ENCODE measurements around the gene ISY1.

The ISY1 gene

DNA sequence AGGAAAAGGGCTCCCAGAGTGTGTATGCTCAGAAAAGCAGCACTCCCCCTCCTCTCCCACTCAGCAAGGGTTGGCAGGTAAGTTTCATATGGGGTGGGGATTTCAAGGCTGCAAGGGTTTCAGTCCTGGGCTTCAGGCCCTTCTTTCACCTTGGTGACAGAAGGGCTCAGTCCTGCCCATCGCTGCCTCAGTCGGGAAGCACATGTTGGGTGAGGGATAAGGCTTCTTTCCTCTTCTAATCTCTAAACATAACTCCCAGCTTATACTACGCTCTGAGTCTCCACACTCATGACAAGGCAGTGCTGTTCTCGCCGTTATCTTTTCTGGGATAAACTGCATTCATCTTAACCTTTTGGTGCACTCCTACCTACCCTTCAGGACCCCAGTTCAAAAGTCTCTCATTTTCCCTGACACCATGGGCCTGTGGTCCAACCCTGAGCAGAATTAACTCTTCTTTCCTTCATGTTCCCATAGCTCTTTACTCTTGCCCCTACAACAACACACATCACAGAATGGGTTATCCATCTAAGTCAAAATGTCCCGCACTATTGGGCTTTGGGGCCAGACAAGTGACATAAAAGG lies 56.3 kb downstream of the ISY1 start:
- no peak overlapping the region for H3K27ac ChIP-seq (replicated peaks; ENCODE audit: low read length)

DNA sequence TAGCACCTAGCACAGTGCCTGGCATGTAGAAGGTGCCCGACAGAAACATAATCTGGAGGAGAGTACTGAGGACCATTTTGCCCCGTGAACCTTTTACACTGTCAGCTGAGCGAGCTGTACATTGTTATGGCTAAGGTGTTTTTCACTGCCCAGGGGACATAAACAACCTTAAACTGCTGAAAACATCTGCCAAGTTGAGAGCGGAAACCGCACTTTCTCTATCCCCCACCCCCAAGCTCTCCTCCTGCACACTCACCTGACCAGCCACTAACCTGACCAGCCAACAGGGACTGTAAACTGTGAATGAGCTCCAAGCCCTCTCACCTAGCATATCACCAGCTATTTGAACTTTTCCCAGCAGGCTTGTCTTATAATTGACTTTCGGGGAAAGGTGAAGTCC lies 56.8 kb downstream of the ISY1 start:
- H3K79me1 ChIP-seq (ENCODE audit: low read depth, low read length) = peaks cover 4% of the 10 kb centered on the region
- no peak overlapping the region for H2AFZ ChIP-seq (ENCODE audit: low read length)
- no peak for DNase-seq (ENCODE audit: low spot score)
- no peak overlapping the region for H3K23ac ChIP-seq (ENCODE audit: low read depth, low read length, poor library complexity)
- peaks cover 3 to 11% of the 10 kb centered on the region in 2 donors for H3K36me3 ChIP-seq (replicated peaks in 1 of 2; ENCODE audit: control insufficient read depth in 2 of 2, insufficient read depth in 2 of 2, low read length in 2 of 2)
- no peak overlapping the region for H2BK15ac ChIP-seq (ENCODE audit: low read length)
- no peak overlapping the region for H2AK5ac ChIP-seq (ENCODE audit: low read depth, low read length)
- H3K14ac ChIP-seq (ENCODE audit: low read length) = no peak overlapping the region
- H3K9me3 ChIP-seq (replicated peaks in 1 of 2; ENCODE audit: control insufficient read depth in 2 of 2, insufficient read depth in 1 of 2, low read depth in 1 of 2, low read length in 2 of 2) = peaks cover 0 to 2% of the 10 kb centered on the region in 2 donors
- H2BK120ac ChIP-seq (ENCODE audit: low read depth, low read length) = no peak overlapping the region
- no peak overlapping the region for H2BK12ac ChIP-seq (ENCODE audit: low read length)
- no peak overlapping the region for H4K91ac ChIP-seq (ENCODE audit: low read depth, low read length, poor library complexity)
- no peak overlapping the region for H3K9ac ChIP-seq (ENCODE audit: low read depth, low read length, poor library complexity)
- H3K27ac ChIP-seq (replicated peaks; ENCODE audit: low read length) = no peak overlapping the region
- WGBS, 2 donors (ENCODE audit: extremely low coverage in 2 of 2, insufficient read length in 2 of 2, insufficient replicate concordance in 1 of 2) = no CpG with 5 or more reads among the region's 6 CpGs
- H2BK5ac ChIP-seq (ENCODE audit: low read length) = no peak overlapping the region
- H3K4me2 ChIP-seq (ENCODE audit: insufficient read depth, low read length, poor library complexity, severe bottlenecking) = no peak overlapping the region
- no peak overlapping the region for H3K4me3 ChIP-seq (ENCODE audit: low read length in 2 of 2)
- no peak overlapping the region for H3K4ac ChIP-seq (ENCODE audit: low read length)
- no peaks in the 10 kb centered on the region for H3K27me3 ChIP-seq (ENCODE audit: control insufficient read depth in 3 of 3, insufficient read depth in 3 of 3, low read depth in 1 of 3, low read length in 3 of 3)
- no peak overlapping the region for H3K18ac ChIP-seq (ENCODE audit: low read length)
- peaks cover 0 to 4% of the 10 kb centered on the region in 2 donors for H3K4me1 ChIP-seq (ENCODE audit: control insufficient read depth in 2 of 2, insufficient read depth in 1 of 2, low read depth in 1 of 2, low read length in 2 of 2)
- no peak overlapping the region for H4K8ac ChIP-seq (ENCODE audit: low read depth, low read length)

More for the DNA sequence above, 56.3 kb downstream of the ISY1 start:
- Histone ChIP-seq H3K4me3 (ENCODE audit: low read length in 2 of 2) (no peak overlapping the region), H2BK12ac (ENCODE audit: low read length) (no peak overlapping the region), H3K14ac (ENCODE audit: low read length) (no peak overlapping the region), H3K79me1 (ENCODE audit: low read depth, low read length) (peaks cover 4% of the 10 kb centered on the region), H3K4me2 (ENCODE audit: insufficient read depth, low read length, poor library complexity, severe bottlenecking) (no peak overlapping the region), H3K9me3 (replicated peaks in 1 of 2; ENCODE audit: control insufficient read depth in 2 of 2, insufficient read depth in 1 of 2, low read depth in 1 of 2, low read length in 2 of 2) (peaks cover 0 to 2% of the 10 kb centered on the region in 2 donors), H2BK120ac (ENCODE audit: low read depth, low read length) (no peak overlapping the region), H3K27me3 (ENCODE audit: control insufficient read depth in 3 of 3, insufficient read depth in 3 of 3, low read depth in 1 of 3, low read length in 3 of 3) (no peaks in the 10 kb centered on the region), H4K8ac (ENCODE audit: low read depth, low read length) (no peak overlapping the region), H2AK5ac (ENCODE audit: low read depth, low read length) (no peak overlapping the region), H2AFZ (ENCODE audit: low read length) (no peak overlapping the region), H4K91ac (ENCODE audit: low read depth, low read length, poor library complexity) (no peak overlapping the region), H3K18ac (ENCODE audit: low read length) (no peak overlapping the region), H3K23ac (ENCODE audit: low read depth, low read length, poor library complexity) (no peak overlapping the region), H3K4ac (ENCODE audit: low read length) (no peak overlapping the region), H3K36me3 (replicated peaks in 1 of 2; ENCODE audit: control insufficient read depth in 2 of 2, insufficient read depth in 2 of 2, low read length in 2 of 2) (peaks cover 3 to 11% of the 10 kb centered on the region in 2 donors), H2BK5ac (ENCODE audit: low read length) (no peak overlapping the region), H2BK15ac (ENCODE audit: low read length) (no peak overlapping the region), H3K4me1 (ENCODE audit: control insufficient read depth in 2 of 2, insufficient read depth in 1 of 2, low read depth in 1 of 2, low read length in 2 of 2) (peaks cover 0 to 4% of the 10 kb centered on the region in 2 donors), H3K9ac (ENCODE audit: low read depth, low read length, poor library complexity) (no peak overlapping the region)
- DNase-seq (ENCODE audit: low spot score) = no peak
- WGBS, 2 donors (ENCODE audit: extremely low coverage in 2 of 2, insufficient read length in 2 of 2, insufficient replicate concordance in 1 of 2) = no CpG with 5 or more reads among the region's 6 CpGs

- H3K4me1 ChIP-seq (ENCODE audit: control insufficient read depth in 2 of 2, insufficient read depth in 1 of 2, low read depth in 1 of 2, low read length in 2 of 2) = peaks cover 0 to 4% of the 10 kb centered on the region in 2 donors
- no CpG with 5 or more reads among the region's 7 CpGs for WGBS, 2 donors (ENCODE audit: extremely low coverage in 2 of 2, insufficient read length in 2 of 2, insufficient replicate concordance in 1 of 2)
- H3K18ac ChIP-seq (ENCODE audit: low read length) = no peak overlapping the region
- no peak overlapping the region for H2BK120ac ChIP-seq (ENCODE audit: low read depth, low read length)
- H4K91ac ChIP-seq (ENCODE audit: low read depth, low read length, poor library complexity) = no peak overlapping the region
- no peak overlapping the region for H3K27ac ChIP-seq (replicated peaks; ENCODE audit: low read length)
- peaks cover 2 to 3% of the 10 kb centered on the region in 2 donors for H3K9me3 ChIP-seq (replicated peaks in 1 of 2; ENCODE audit: control insufficient read depth in 2 of 2, insufficient read depth in 1 of 2, low read depth in 1 of 2, low read length in 2 of 2)
- H3K14ac ChIP-seq (ENCODE audit: low read length) = no peak overlapping the region
- no peak overlapping the region for H3K9ac ChIP-seq (ENCODE audit: low read depth, low read length, poor library complexity)
- H2AFZ ChIP-seq (ENCODE audit: low read length) = no peak overlapping the region
- H3K4ac ChIP-seq (ENCODE audit: low read length) = no peak overlapping the region
- H2BK5ac ChIP-seq (ENCODE audit: low read length) = no peak overlapping the region
- H4K8ac ChIP-seq (ENCODE audit: low read depth, low read length) = no peak overlapping the region
- no peak overlapping the region for H3K23ac ChIP-seq (ENCODE audit: low read depth, low read length, poor library complexity)
- no peaks in the 10 kb centered on the region for H3K27me3 ChIP-seq (ENCODE audit: control insufficient read depth in 3 of 3, insufficient read depth in 3 of 3, low read depth in 1 of 3, low read length in 3 of 3)
- peaks cover 3 to 11% of the 10 kb centered on the region in 2 donors for H3K36me3 ChIP-seq (replicated peaks in 1 of 2; ENCODE audit: control insufficient read depth in 2 of 2, insufficient read depth in 2 of 2, low read length in 2 of 2)
- peak overlapping the region in 1 of 2 donors; percentile 3 for H3K4me3 ChIP-seq (ENCODE audit: low read length in 2 of 2)
- no peak overlapping the region for H2BK12ac ChIP-seq (ENCODE audit: low read length)
- DNase-seq (ENCODE audit: low spot score) = no peak
- no peak overlapping the region for H2BK15ac ChIP-seq (ENCODE audit: low read length)
- no peak overlapping the region for H2AK5ac ChIP-seq (ENCODE audit: low read depth, low read length)
- H3K79me1 ChIP-seq (ENCODE audit: low read depth, low read length) = peaks cover 4% of the 10 kb centered on the region
- H3K4me2 ChIP-seq (ENCODE audit: insufficient read depth, low read length, poor library complexity, severe bottlenecking) = no peak overlapping the region
Observed at GRCh38 chr3:129103296-129103695, 57.6 kb downstream of the ISY1 start.

DNA sequence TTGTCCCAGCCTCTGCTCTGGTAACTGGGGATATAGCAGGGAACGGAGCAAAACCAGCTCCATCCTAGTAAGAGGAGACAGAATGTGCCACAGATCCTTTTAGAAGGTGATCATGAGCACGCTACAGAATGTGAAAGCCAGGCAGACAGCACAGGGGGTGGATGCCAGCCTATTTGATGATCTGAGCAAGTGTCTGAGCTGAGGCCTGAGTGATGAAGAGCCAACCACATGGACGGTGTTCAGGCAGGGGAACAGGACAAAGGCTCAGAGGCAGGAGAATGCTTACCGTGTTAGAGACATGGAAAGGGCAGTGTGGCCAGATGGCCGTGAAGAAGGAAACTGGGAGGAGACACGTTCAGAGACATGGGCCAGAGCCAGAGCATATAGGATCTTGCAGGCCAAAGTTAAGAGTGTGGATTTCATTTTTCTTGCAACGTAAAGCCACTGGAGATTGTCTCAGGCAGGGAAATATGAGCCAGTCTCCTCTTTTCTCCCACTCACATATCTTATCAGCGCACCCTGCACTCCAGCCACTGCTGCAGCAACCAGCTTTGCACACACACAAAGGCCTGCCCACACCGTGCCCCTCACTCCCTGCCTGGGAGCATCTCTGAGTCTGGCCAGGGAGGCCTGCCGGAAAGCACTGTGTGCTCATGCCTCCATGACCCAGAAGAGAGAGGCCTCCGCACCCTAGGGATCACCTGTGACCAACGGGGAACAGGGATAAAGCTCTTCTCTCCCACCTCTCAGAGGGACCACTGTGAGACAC lies 59.3 kb downstream of the ISY1 start:
- no CpG with 5 or more reads among the region's 12 CpGs for WGBS, 2 donors (ENCODE audit: extremely low coverage in 2 of 2, insufficient read length in 2 of 2, insufficient replicate concordance in 1 of 2)
- Histone ChIP-seq H3K4me2 (ENCODE audit: insufficient read depth, low read length, poor library complexity, severe bottlenecking) (no peak overlapping the region), H3K14ac (ENCODE audit: low read length) (peak overlapping the region; percentile 71), H3K23ac (ENCODE audit: low read depth, low read length, poor library complexity) (peak overlapping the region; percentile 80), H3K27me3 (ENCODE audit: control insufficient read depth in 3 of 3, insufficient read depth in 3 of 3, low read depth in 1 of 3, low read length in 3 of 3) (no peaks in the 10 kb centered on the region), H2BK12ac (ENCODE audit: low read length) (no peak overlapping the region), H3K9ac (ENCODE audit: low read depth, low read length, poor library complexity) (no peak overlapping the region), H2BK15ac (ENCODE audit: low read length) (no peak overlapping the region), H2AFZ (ENCODE audit: low read length) (no peak overlapping the region), H3K79me1 (ENCODE audit: low read depth, low read length) (peaks cover 2% of the 10 kb centered on the region), H3K4me3 (ENCODE audit: low read length in 2 of 2) (peak overlapping the region in 1 of 2 donors; percentile 20), H3K4ac (ENCODE audit: low read length) (no peak overlapping the region), H2BK5ac (ENCODE audit: low read length) (no peak overlapping the region), H4K8ac (ENCODE audit: low read depth, low read length) (no peak overlapping the region), H3K9me3 (replicated peaks in 1 of 2; ENCODE audit: control insufficient read depth in 2 of 2, insufficient read depth in 1 of 2, low read depth in 1 of 2, low read length in 2 of 2) (peaks cover 6% of the 10 kb centered on the region in 2 donors), H3K27ac (replicated peaks; ENCODE audit: low read length) (no peak overlapping the region), H2AK5ac (ENCODE audit: low read depth, low read length) (no peak overlapping the region), H2BK120ac (ENCODE audit: low read depth, low read length) (no peak overlapping the region), H3K18ac (ENCODE audit: low read length) (peak overlapping the region; percentile 60), H3K36me3 (replicated peaks in 1 of 2; ENCODE audit: control insufficient read depth in 2 of 2, insufficient read depth in 2 of 2, low read length in 2 of 2) (peaks cover 3% of the 10 kb centered on the region in 2 donors), H3K4me1 (ENCODE audit: control insufficient read depth in 2 of 2, insufficient read depth in 1 of 2, low read depth in 1 of 2, low read length in 2 of 2) (no peaks in the 10 kb centered on the region), H4K91ac (ENCODE audit: low read depth, low read length, poor library complexity) (no peak overlapping the region)
- DNase-seq (ENCODE audit: low spot score) = no peak
